Cardiac muscle cell (in vitro differentiated cells and primary cell): Measurements from ENCODE around the gene KRTAP4-11. TPM values are rescaled to one million over a fixed set of nuclear protein-coding genes. Genes with fewer than 3 reads are reported as not detected.
"Not testable (repeated sequence)": the region's sequence is repeated elsewhere in the genome, so short reads cannot be mapped to it uniquely, and the experiment has no call there.

Experiments
- DNase-seq, 2 donors: peaks; one replicate each; pipeline versions ENCODE4 v3.0.0 to v3.0.0-alpha.2; 2010 to 2017; ENCODE audit warnings: low read depth in 1 of 2, low spot score in 1 of 2
- H3K27ac ChIP-seq: fragments of 200-600 bp; sonication (generic); 2 replicates; pipeline ENCODE4 v1.5.1; 2016
- H3K27me3 ChIP-seq: fragments of 200-600 bp; sonication (generic); 2 replicates; pipeline ENCODE4 v1.6.0; 2016; ENCODE audit warnings: control low read depth
- H3K36me3 ChIP-seq: fragments of 200-600 bp; sonication (generic); 2 replicates; pipeline ENCODE4 v1.5.1; 2016; ENCODE audit warnings: control low read depth
- H3K4me1 ChIP-seq: fragments of 200-600 bp; sonication (generic); 2 replicates; pipeline ENCODE4 v1.8.1; 2017; ENCODE audit warnings: low read depth, mild to moderate bottlenecking, mixed run types
- H3K4me3 ChIP-seq: fragments of 200-600 bp; sonication (generic); 2 replicates; pipeline ENCODE4 v1.5.1; 2016; ENCODE audit warnings: mild to moderate bottlenecking
- H3K9me3 ChIP-seq: fragments of 200-600 bp; sonication (generic); 2 replicates; pipeline ENCODE4 v1.5.1; 2017; ENCODE audit warnings: low read depth, mild to moderate bottlenecking, control low read depth
- CTCF ChIP-seq: IDR thresholded peaks from 2 replicates; pipeline ENCODE4 v1.5.1; 2012; ENCODE audit warnings: low read depth, mild to moderate bottlenecking, low read length
- polyA plus RNA-seq: library from polyadenylated mRNA; unstranded; fragments of >200 nt; fragmentation: Nextera tagmentation; extraction: Ambion mirVana; gene quantifications from 2 replicates; pipeline ENCODE4 v1.2.1, GENCODE V29; 2016
- total RNA-seq: library from RNA; depleted of rRNA; stranded (reverse); fragments of >200 nt; gene quantifications from 2 replicates; pipeline ENCODE4 v1.2.3, GENCODE V29; 2016

The KRTAP4-11 gene
- total and polyA plus RNA-seq, 2 experiments from 2014 or later: not detected

GRCh38 chr17:41151525-41151924, 33.4 kb upstream of the KRTAP4-11 start:
- H3K9me3 ChIP-seq: no peaks in the 10 kb centered on the region
- no peak overlapping the region for H3K4me3 ChIP-seq
- no peaks in the 10 kb centered on the region for H3K36me3 ChIP-seq
- H3K4me1 ChIP-seq: no peaks in the 10 kb centered on the region
- H3K27ac ChIP-seq: no peak overlapping the region
- no peak for TF ChIP-seq CTCF
- peaks cover 8% of the 10 kb centered on the region for H3K27me3 ChIP-seq
- no peak for DNase-seq

GRCh38 chr17:41150026-41150425, 31.9 kb upstream of the KRTAP4-11 start:
- Histone ChIP-seq H3K27me3 (peaks cover 8% of the 10 kb centered on the region), H3K27ac (no peak overlapping the region), H3K9me3 (no peaks in the 10 kb centered on the region), H3K4me1 (no peaks in the 10 kb centered on the region), H3K36me3 (no peaks in the 10 kb centered on the region), H3K4me3 (no peak overlapping the region)
- TF ChIP-seq CTCF: no peak
- DNase-seq: no peak

GRCh38 chr17:41149652-41149985, 31.4 kb upstream of the KRTAP4-11 start, which contains the start of gene KRTAP4-5:
Gene KRTAP4-5, minus strand, starts transcription at chr17:41149825. Its CDS starts 58 bp downstream, at chr17:41149767.
- Histone ChIP-seq H3K4me3 (no peak within 1 kb of the TSS), H3K4me1 (no peaks in the 10 kb centered on the region), H3K27ac (no peak within 1 kb of the TSS), H3K9me3 (no peaks in the 10 kb centered on the region), H3K27me3 (peaks cover 8% of the 10 kb centered on the region), H3K36me3 (no peaks in the 10 kb centered on the region)
- DNase-seq: no peak
- no peak for TF ChIP-seq CTCF

GRCh38 chr17:41148971-41149651, 30.9 kb upstream of the KRTAP4-11 start:
- not testable (repeated sequence) for H3K36me3 ChIP-seq, H3K4me1 ChIP-seq, H3K27ac ChIP-seq, H3K4me3 ChIP-seq, DNase-seq, H3K9me3 ChIP-seq, H3K27me3 ChIP-seq

- Histone ChIP-seq H3K27me3 (peaks cover 8% of the 10 kb centered on the region), H3K4me1 (no peaks in the 10 kb centered on the region), H3K27ac (no peak overlapping the region), H3K4me3 (no peak overlapping the region), H3K9me3 (no peaks in the 10 kb centered on the region), H3K36me3 (no peaks in the 10 kb centered on the region)
- no peak for TF ChIP-seq CTCF
- DNase-seq: no peak
Observed at GRCh38 chr17:41147531-41148204, 29.5 kb upstream of the KRTAP4-11 start.

GRCh38 chr17:41145261-41145660, 27.1 kb upstream of the KRTAP4-11 start:
- no peak for DNase-seq
- H3K4me1 ChIP-seq: no peaks in the 10 kb centered on the region
- peaks cover 5% of the 10 kb centered on the region for H3K27me3 ChIP-seq
- no peaks in the 10 kb centered on the region for H3K9me3 ChIP-seq
- no peaks in the 10 kb centered on the region for H3K36me3 ChIP-seq
- no peak for TF ChIP-seq CTCF
- no peak overlapping the region for H3K4me3 ChIP-seq
- no peak overlapping the region for H3K27ac ChIP-seq
